ENCODE measurements around the gene PIK3C2G. TPM values are rescaled to one million over a fixed set of nuclear protein-coding genes. Genes with fewer than 3 reads are reported as not detected.

The PIK3C2G gene
- total and polyA plus RNA-seq, 2 of the 4 experiments (the other 2 are of a cell fraction): not detected

GRCh38 chr12:18591473-18591872, 330.2 kb downstream of the PIK3C2G start:
- H3K79me1 ChIP-seq (ENCODE audit: low read depth in 1 of 2, low read length in 2 of 2): no peaks in the 10 kb centered on the region
- no peak overlapping the region for H4K8ac ChIP-seq (ENCODE audit: low read depth in 2 of 2, low read length in 2 of 2)
- no peak overlapping the region for H3K56ac ChIP-seq (ENCODE audit: extremely low read depth, insufficient read depth, low read length)
- no peak overlapping the region for H2AK9ac ChIP-seq (replicated peaks; ENCODE audit: low read depth, low read length, poor library complexity)
- no peak overlapping the region for H2BK120ac ChIP-seq (ENCODE audit: low read depth, low read length)
- no peak overlapping the region for H2AK5ac ChIP-seq (ENCODE audit: low read depth, low read length)
- ChIA-PET POLR2A (ENCODE audit: unreplicated experiment) (no interaction called here), CTCF (no interaction called here)
- no peak overlapping the region for H4K91ac ChIP-seq (ENCODE audit: insufficient read depth, low read depth, low read length)
- ATAC-seq (ENCODE audit: low read depth) (no peak), DNase-seq (no peak)
- H3K18ac ChIP-seq (ENCODE audit: low read depth, low read length): no peak overlapping the region
- H3K27me3 ChIP-seq (ENCODE audit: control insufficient read depth, insufficient read depth, low read length): no peaks in the 10 kb centered on the region
- no peak overlapping the region for H3K4me2 ChIP-seq (ENCODE audit: low read depth, low read length)
- H4K5ac ChIP-seq (ENCODE audit: low read depth, low read length): no peak overlapping the region
- H2BK20ac ChIP-seq (ENCODE audit: low read depth, low read length): no peak overlapping the region
- H2BK5ac ChIP-seq (ENCODE audit: low read depth, low read length, poor library complexity, severe bottlenecking): no peak overlapping the region
- no peaks in the 10 kb centered on the region for H3K36me3 ChIP-seq (ENCODE audit: control insufficient read depth, insufficient read depth, low read length)
- H2BK15ac ChIP-seq (ENCODE audit: low read depth, low read length): no peak overlapping the region
- BruUV-seq (replicated peaks): no TSS peak
- TF ChIP-seq CHD1 (IDR thresholded peaks at IDR 0.05; ENCODE audit: low read depth, low read length) (no peak), NFE2L2 (IDR thresholded peaks at IDR 0.05; ENCODE audit: low read depth, low read length) (no peak), BHLHE40 (IDR thresholded peaks at IDR 0.05; ENCODE audit: low read depth, low read length) (no peak), SMC3 (IDR thresholded peaks at IDR 0.05; ENCODE audit: low read depth, low read length) (no peak), RFX5 (IDR thresholded peaks at IDR 0.05; ENCODE audit: low read depth, low read length) (no peak)
- TF ChIP-seq, protein P1, sequence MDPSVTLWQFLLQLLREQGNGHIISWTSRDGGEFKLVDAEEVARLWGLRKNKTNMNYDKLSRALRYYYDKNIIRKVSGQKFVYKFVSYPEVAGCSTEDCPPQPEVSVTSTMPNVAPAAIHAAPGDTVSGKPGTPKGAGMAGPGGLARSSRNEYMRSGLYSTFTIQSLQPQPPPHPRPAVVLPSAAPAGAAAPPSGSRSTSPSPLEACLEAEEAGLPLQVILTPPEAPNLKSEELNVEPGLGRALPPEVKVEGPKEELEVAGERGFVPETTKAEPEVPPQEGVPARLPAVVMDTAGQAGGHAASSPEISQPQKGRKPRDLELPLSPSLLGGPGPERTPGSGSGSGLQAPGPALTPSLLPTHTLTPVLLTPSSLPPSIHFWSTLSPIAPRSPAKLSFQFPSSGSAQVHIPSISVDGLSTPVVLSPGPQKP (IDR thresholded peaks at IDR 0.05; ENCODE audit: borderline replicate concordance, low read depth, low read length): no peak
- H3K9ac ChIP-seq (ENCODE audit: low read depth, low read length): no peak overlapping the region
- H3K27ac ChIP-seq (ENCODE audit: insufficient read depth, low read length): no peak overlapping the region
- no peak overlapping the region for H3K23ac ChIP-seq (ENCODE audit: low read depth, low read length)
- dilution Hi-C loops (cut with HindIII; ENCODE audit: low sequenced_read_pairs, unreplicated experiment) (no loop called here), in situ Hi-C loops (cut with MboI; ENCODE audit: low sequenced_read_pairs) (no loop called here), intact Hi-C loops (cut with micrococcal nuclease) (loop anchor here (10.0 kb wide), 1 partner anchor 593 kb away; no protein-coding TSS in a partner anchor)
- no peak overlapping the region for H3K14ac ChIP-seq (replicated peaks; ENCODE audit: low read depth, low read length)
- H3K4me3 ChIP-seq (ENCODE audit: insufficient read depth, low read depth, low read length): no peak overlapping the region
- no peaks in the 10 kb centered on the region for H3K9me1 ChIP-seq (ENCODE audit: insufficient read depth, low read length)
- H3K9me3 ChIP-seq (ENCODE audit: control insufficient read depth, insufficient read depth, low read length): 0 out of 2 replicates have a peak, but pooled peaks cover 1% of the 10 kb centered on the region
- peaks cover 1% of the 10 kb centered on the region; the same call in 1 of the 2 replicates for H3K4me1 ChIP-seq (ENCODE audit: control insufficient read depth, insufficient read depth, low read length)
- no peak overlapping the region for H2AFZ ChIP-seq (replicated peaks; ENCODE audit: low read length, poor library complexity)
- no peaks in the 10 kb centered on the region for H4K20me1 ChIP-seq (ENCODE audit: insufficient read depth, low read length)
- no peak overlapping the region for H3K4ac ChIP-seq (ENCODE audit: low read depth, low read length)

Measured in IMR-90 (cell line).